GM21717 (cell line): ENCODE measurements around the gene ABCA4.

Experiments
- ATAC-seq: cut with Tn5 transposase; IDR thresholded peaks from one replicate; pipeline ENCODE4 v1.9.1; 2021; ENCODE audit warnings: mild to moderate bottlenecking, moderate library complexity; ENCODE audit not compliant: unreplicated experiment

Gene ABCA4

GRCh38 chr1:94124538-94124937 lies 3.6 kb upstream of the ABCA4 start:
- no peak for ATAC-seq

GRCh38 chr1:94122201-94122970 lies 1.4 kb upstream of the ABCA4 start:
- ATAC-seq = no peak

GRCh38 chr1:94121411-94121821 lies 468 bp upstream of the ABCA4 start:
- ATAC-seq = no peak

- ATAC-seq = no peak
Measured at GRCh38 chr1:94120570-94120901, 412 bp downstream of the ABCA4 start.

- no peak for ATAC-seq
Measured at GRCh38 chr1:94119796-94120569, 965 bp downstream of the ABCA4 start.

- no peak for ATAC-seq
Measured at GRCh38 chr1:94119306-94119705, 1.6 kb downstream of the ABCA4 start.

- no peak for ATAC-seq
Measured at GRCh38 chr1:94118471-94118870, 2.5 kb downstream of the ABCA4 start.

GRCh38 chr1:94118013-94118412 lies 2.9 kb downstream of the ABCA4 start:
- ATAC-seq = no peak

- no peak for ATAC-seq
Measured at GRCh38 chr1:94117259-94117851, 3.6 kb downstream of the ABCA4 start.

- ATAC-seq = no peak
Measured at GRCh38 chr1:94115900-94116436, 5.0 kb downstream of the ABCA4 start.

GRCh38 chr1:94115254-94115899 lies 5.6 kb downstream of the ABCA4 start:
- no peak for ATAC-seq

- no peak for ATAC-seq
Measured at GRCh38 chr1:94113589-94114226, 7.2 kb downstream of the ABCA4 start.

- ATAC-seq = peak; percentile 77
Measured at GRCh38 chr1:94111879-94112278, 9.1 kb downstream of the ABCA4 start.

GRCh38 chr1:94110946-94111740 lies 9.8 kb downstream of the ABCA4 start:
- no peak for ATAC-seq

GRCh38 chr1:94110021-94110761 lies 10.8 kb downstream of the ABCA4 start:
- ATAC-seq = no peak

GRCh38 chr1:94109478-94109877 lies 11.5 kb downstream of the ABCA4 start:
- no peak for ATAC-seq

GRCh38 chr1:94107141-94107540 lies 13.8 kb downstream of the ABCA4 start:
- ATAC-seq = no peak

- no peak for ATAC-seq
Measured at GRCh38 chr1:94106716-94107115, 14.2 kb downstream of the ABCA4 start.

- no peak for ATAC-seq
Measured at GRCh38 chr1:94105957-94106529, 14.9 kb downstream of the ABCA4 start.
